Liver (tissue), 9 donors: ENCODE data around the gene MIA3. TPM values are rescaled to one million over a fixed set of nuclear protein-coding genes. Genes with fewer than 3 reads are reported as not detected.

Source experiments
- DNase-seq: peaks from one replicate; pipeline ENCODE4 v3.0.0-alpha.2; 2017; ENCODE audit warnings: low spot score
- H3K27ac ChIP-seq, 2 donors: one replicate each; pipeline ENCODE4 v1.7.0; 2013; ENCODE audit warnings: inconsistent platforms in 2 of 2, low read length in 2 of 2, control low read depth in 1 of 2, low read depth in 1 of 2, mild to moderate bottlenecking in 1 of 2
- H3K27me3 ChIP-seq, 4 donors: one replicate each; pipeline versions ENCODE4 v1.6.1 to v1.7.0; 2013; ENCODE audit warnings: low read length in 3 of 4, inconsistent platforms in 1 of 4, mild to moderate bottlenecking in 1 of 4, moderate library complexity in 1 of 4; ENCODE audit not compliant: control insufficient read depth in 4 of 4, insufficient read depth in 4 of 4
- H3K36me3 ChIP-seq, 4 donors: one replicate each; pipeline versions ENCODE4 v1.6.1 to v1.7.0; 2013; ENCODE audit warnings: low read length in 3 of 4, mild to moderate bottlenecking in 3 of 4, low read depth in 1 of 4, moderate library complexity in 1 of 4; ENCODE audit not compliant: control insufficient read depth in 4 of 4, insufficient read depth in 3 of 4
- H3K4me1 ChIP-seq, 4 donors: one replicate each; pipeline versions ENCODE4 v1.6.1 to v1.7.0; 2013; ENCODE audit warnings: low read length in 3 of 4, mild to moderate bottlenecking in 3 of 4, moderate library complexity in 1 of 4; ENCODE audit not compliant: control insufficient read depth in 4 of 4, insufficient read depth in 4 of 4
- H3K4me3 ChIP-seq, 3 donors: one replicate each; pipeline versions ENCODE4 v1.6.1 to v1.7.0; 2013; ENCODE audit warnings: low read length in 3 of 3, control low read depth in 1 of 3, low read depth in 1 of 3, mild to moderate bottlenecking in 1 of 3
- H3K9ac ChIP-seq, 2 donors: one replicate each; pipeline ENCODE4 v1.7.0; 2013; ENCODE audit warnings: low read length in 2 of 2, mild to moderate bottlenecking in 2 of 2, moderate library complexity in 2 of 2, control low read depth in 1 of 2, low read depth in 1 of 2
- H3K9me3 ChIP-seq, 4 donors: one replicate each; pipeline versions ENCODE4 v1.6.1 to v1.7.0; 2013; ENCODE audit warnings: low read length in 3 of 4; ENCODE audit not compliant: control insufficient read depth in 4 of 4
- EGR1 ChIP-seq, 2 donors: IDR thresholded peaks; 2 replicates each; pipeline ENCODE4 v1.6.1; 2016 to 2018; ENCODE audit warnings: antibody characterized with exemption in 2 of 2, low read depth in 2 of 2
- FOXA1 ChIP-seq: IDR thresholded peaks from 2 replicates; pipeline ENCODE4 v1.6.1; 2016; ENCODE audit warnings: antibody characterized with exemption
- FOXA2 ChIP-seq: IDR thresholded peaks from 2 replicates; pipeline ENCODE4 v1.6.1; 2016; ENCODE audit warnings: antibody characterized with exemption
- HNF4A ChIP-seq, 2 donors: conservative IDR thresholded peaks; 2 replicates each; pipeline ENCODE4 v1.6.1; 2016; ENCODE audit warnings: antibody characterized with exemption in 2 of 2, mild to moderate bottlenecking in 2 of 2
- HNF4G ChIP-seq: IDR thresholded peaks from 2 replicates; pipeline ENCODE4 v1.6.1; 2016; ENCODE audit warnings: antibody characterized with exemption
- JUND ChIP-seq, 2 donors: IDR thresholded peaks; 2 replicates each; pipeline ENCODE4 v1.6.1; 2016; ENCODE audit warnings: antibody characterized with exemption in 2 of 2
- NR2F2 ChIP-seq: IDR thresholded peaks from 2 replicates; pipeline ENCODE4 v1.6.1; 2016; ENCODE audit warnings: antibody characterized with exemption
- RAD21 ChIP-seq, 2 donors: IDR thresholded peaks; 2 replicates each; pipeline ENCODE4 v1.6.1; 2016; ENCODE audit warnings: antibody characterized with exemption in 2 of 2, mild to moderate bottlenecking in 2 of 2
- RXRA ChIP-seq, 2 donors: IDR thresholded peaks; 2 replicates each; pipeline ENCODE4 v1.6.1; 2017 to 2018; ENCODE audit warnings: antibody characterized with exemption in 2 of 2, mild to moderate bottlenecking in 1 of 2
- SP1 ChIP-seq: IDR thresholded peaks from 2 replicates; pipeline ENCODE4 v1.6.1; 2018; ENCODE audit warnings: antibody characterized with exemption, mild to moderate bottlenecking
- TAF1 ChIP-seq: conservative IDR thresholded peaks from 2 replicates; pipeline ENCODE4 v1.6.1; 2016; ENCODE audit warnings: antibody characterized with exemption, mild to moderate bottlenecking
- YY1 ChIP-seq: IDR thresholded peaks from 2 replicates; pipeline ENCODE4 v1.6.1; 2016; ENCODE audit warnings: antibody characterized with exemption, mild to moderate bottlenecking
- WGBS: extraction: QIAGEN DNeasy Blood & Tissue Kit; methylation state at CpG from one replicate; pipeline ENCODE4 v1.1.7; 2013; 5-methylcytosine and 5-hydroxymethylcytosine counted together
- polyA plus RNA-seq, 2 donors: library from polyadenylated mRNA; stranded (reverse) in 1 of 2; unstranded in 1 of 2; fragments of 200-250 nt in 1 of 2; fragments of >200 nt in 1 of 2; fragmentation: Nextera tagmentation in 1 of 2; extraction: Ambion mirVana in 1 of 2; gene quantifications; one replicate each; pipeline versions ENCODE4 v1.2.1 to v1.2.3, GENCODE V29; 2013 to 2015
- total RNA-seq, 2 donors: library from RNA; depleted of rRNA; stranded (reverse); fragments of >200 nt; gene quantifications; one replicate each; pipeline ENCODE4 v1.2.3, GENCODE V29; 2014
- TF ChIP-seq, protein P1 (sequence below): IDR thresholded peaks from 2 replicates; pipeline ENCODE4 v1.6.1; 2016; ENCODE audit warnings: antibody characterized with exemption, mild to moderate bottlenecking
- TF ChIP-seq, protein P2 (sequence below): fragments of 150-350 bp; IDR thresholded peaks from 2 replicates; pipeline ENCODE4 v1.5.1; 2017; ENCODE audit warnings: improper control_type of control experiment, low read depth, low read length; ENCODE audit not compliant: missing input control
- TF ChIP-seq, protein P3 (sequence below): IDR thresholded peaks from 2 replicates; pipeline ENCODE4 v1.6.1; 2016; ENCODE audit warnings: antibody characterized with exemption
- TF ChIP-seq, protein P4 (sequence below): IDR thresholded peaks from 2 replicates; pipeline ENCODE4 v1.6.1; 2016; ENCODE audit warnings: antibody characterized with exemption
- TF ChIP-seq, protein P5 (sequence below): IDR thresholded peaks from 2 replicates; pipeline ENCODE4 v1.6.1; 2016; ENCODE audit warnings: antibody characterized with exemption
- donor health status: healthy.
- donor health status: healthy.
- donor health status: healthy.
- donor health status: healthy.
- donor health status: healthy.

Gene MIA3
- total and polyA plus RNA-seq, 4 donors = 20.8 to 69.4 (median 32.1) TPM

DNA sequence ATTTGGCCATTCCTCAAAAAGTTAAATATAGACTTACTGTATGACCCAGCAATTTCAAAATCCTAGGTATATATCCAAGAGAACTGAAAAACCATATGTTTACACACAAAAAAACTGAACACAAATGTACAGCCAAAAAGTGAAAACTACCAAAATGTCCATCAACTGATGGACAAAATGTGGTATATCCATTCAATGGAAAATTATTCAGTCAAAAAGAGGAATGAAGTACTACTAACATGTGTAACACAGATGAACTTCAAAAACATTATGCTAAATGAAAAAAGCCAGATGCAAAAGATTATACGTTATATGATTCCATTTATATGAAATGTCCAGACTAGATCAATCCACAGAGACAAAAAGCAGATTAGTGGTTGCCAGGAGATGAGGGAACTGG is 86.4 kb downstream of the MIA3 start:
- 95% methylated on average over 1 of the region's 1 CpG for WGBS
- no peak overlapping the region for H3K4me3 ChIP-seq

DNA sequence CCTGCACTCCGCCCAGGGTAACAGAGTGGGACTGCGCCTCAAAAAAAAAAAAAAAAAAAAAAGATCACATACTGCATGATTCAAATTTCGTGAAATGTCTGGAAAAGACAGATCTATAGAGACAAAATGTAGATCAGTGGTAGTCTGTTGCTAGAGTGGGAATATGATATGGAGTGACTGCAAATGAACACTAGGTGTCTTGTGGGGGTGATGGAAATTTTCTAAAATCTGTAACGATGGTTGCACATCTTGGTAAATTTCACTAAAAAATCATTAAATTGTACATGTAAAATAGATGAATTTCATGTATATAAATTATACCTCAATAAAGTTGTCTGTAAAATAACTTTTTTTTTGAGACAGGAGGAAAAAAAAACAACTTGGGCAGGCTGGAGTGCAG is 88.9 kb downstream of the MIA3 start:
- WGBS = 86% methylated on average over 4 of the region's 4 CpGs
- TF ChIP-seq, protein P1, sequence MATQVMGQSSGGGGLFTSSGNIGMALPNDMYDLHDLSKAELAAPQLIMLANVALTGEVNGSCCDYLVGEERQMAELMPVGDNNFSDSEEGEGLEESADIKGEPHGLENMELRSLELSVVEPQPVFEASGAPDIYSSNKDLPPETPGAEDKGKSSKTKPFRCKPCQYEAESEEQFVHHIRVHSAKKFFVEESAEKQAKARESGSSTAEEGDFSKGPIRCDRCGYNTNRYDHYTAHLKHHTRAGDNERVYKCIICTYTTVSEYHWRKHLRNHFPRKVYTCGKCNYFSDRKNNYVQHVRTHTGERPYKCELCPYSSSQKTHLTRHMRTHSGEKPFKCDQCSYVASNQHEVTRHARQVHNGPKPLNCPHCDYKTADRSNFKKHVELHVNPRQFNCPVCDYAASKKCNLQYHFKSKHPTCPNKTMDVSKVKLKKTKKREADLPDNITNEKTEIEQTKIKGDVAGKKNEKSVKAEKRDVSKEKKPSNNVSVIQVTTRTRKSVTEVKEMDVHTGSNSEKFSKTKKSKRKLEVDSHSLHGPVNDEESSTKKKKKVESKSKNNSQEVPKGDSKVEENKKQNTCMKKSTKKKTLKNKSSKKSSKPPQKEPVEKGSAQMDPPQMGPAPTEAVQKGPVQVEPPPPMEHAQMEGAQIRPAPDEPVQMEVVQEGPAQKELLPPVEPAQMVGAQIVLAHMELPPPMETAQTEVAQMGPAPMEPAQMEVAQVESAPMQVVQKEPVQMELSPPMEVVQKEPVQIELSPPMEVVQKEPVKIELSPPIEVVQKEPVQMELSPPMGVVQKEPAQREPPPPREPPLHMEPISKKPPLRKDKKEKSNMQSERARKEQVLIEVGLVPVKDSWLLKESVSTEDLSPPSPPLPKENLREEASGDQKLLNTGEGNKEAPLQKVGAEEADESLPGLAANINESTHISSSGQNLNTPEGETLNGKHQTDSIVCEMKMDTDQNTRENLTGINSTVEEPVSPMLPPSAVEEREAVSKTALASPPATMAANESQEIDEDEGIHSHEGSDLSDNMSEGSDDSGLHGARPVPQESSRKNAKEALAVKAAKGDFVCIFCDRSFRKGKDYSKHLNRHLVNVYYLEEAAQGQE = no peak
- no peak for TF ChIP-seq JUND (IDR thresholded peaks at IDR 0.05)
- TF ChIP-seq, protein P2, sequence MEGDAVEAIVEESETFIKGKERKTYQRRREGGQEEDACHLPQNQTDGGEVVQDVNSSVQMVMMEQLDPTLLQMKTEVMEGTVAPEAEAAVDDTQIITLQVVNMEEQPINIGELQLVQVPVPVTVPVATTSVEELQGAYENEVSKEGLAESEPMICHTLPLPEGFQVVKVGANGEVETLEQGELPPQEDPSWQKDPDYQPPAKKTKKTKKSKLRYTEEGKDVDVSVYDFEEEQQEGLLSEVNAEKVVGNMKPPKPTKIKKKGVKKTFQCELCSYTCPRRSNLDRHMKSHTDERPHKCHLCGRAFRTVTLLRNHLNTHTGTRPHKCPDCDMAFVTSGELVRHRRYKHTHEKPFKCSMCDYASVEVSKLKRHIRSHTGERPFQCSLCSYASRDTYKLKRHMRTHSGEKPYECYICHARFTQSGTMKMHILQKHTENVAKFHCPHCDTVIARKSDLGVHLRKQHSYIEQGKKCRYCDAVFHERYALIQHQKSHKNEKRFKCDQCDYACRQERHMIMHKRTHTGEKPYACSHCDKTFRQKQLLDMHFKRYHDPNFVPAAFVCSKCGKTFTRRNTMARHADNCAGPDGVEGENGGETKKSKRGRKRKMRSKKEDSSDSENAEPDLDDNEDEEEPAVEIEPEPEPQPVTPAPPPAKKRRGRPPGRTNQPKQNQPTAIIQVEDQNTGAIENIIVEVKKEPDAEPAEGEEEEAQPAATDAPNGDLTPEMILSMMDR = no peak
- TF ChIP-seq, protein P3, sequence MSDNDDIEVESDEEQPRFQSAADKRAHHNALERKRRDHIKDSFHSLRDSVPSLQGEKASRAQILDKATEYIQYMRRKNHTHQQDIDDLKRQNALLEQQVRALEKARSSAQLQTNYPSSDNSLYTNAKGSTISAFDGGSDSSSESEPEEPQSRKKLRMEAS = no peak
- TF ChIP-seq, protein P4, sequence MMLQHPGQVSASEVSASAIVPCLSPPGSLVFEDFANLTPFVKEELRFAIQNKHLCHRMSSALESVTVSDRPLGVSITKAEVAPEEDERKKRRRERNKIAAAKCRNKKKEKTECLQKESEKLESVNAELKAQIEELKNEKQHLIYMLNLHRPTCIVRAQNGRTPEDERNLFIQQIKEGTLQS = no peak
- no peak for TF ChIP-seq FOXA1
- no peak for TF ChIP-seq HNF4G
- TF ChIP-seq NR2F2 = no peak
- no peak for TF ChIP-seq RAD21 (IDR thresholded peaks at IDR 0.05)
- no peak for TF ChIP-seq RXRA (IDR thresholded peaks at IDR 0.05)
- no peak for TF ChIP-seq SP1
- H3K27ac ChIP-seq = no peak overlapping the region
- H3K9ac ChIP-seq = no peak overlapping the region
- no peak overlapping the region for H3K4me3 ChIP-seq
- H3K27me3 ChIP-seq = no peaks in the 10 kb centered on the region
- no peak for DNase-seq
- peaks cover 2 to 14% (median 8%) of the 10 kb centered on the region in 4 donors for H3K4me1 ChIP-seq
- H3K36me3 ChIP-seq = peaks cover 0 to 2% (median 0%) of the 10 kb centered on the region in 4 donors
- no peaks in the 10 kb centered on the region for H3K9me3 ChIP-seq

More for the DNA sequence above, 86.4 kb downstream of the MIA3 start:
- Histone ChIP-seq H3K4me1 (no peaks in the 10 kb centered on the region), H3K27me3 (no peaks in the 10 kb centered on the region), H3K9me3 (no peaks in the 10 kb centered on the region), H3K9ac (no peak overlapping the region), H3K27ac (no peak overlapping the region), H3K36me3 (no peaks in the 10 kb centered on the region)
- TF ChIP-seq NR2F2 (no peak), JUND (IDR thresholded peaks at IDR 0.05) (no peak), YY1 (no peak), FOXA2 (no peak), TAF1 (no peak), HNF4G (no peak), HNF4A (conservative IDR thresholded peaks at IDR 0.05) (no peak), SP1 (no peak), RAD21 (IDR thresholded peaks at IDR 0.05) (no peak), FOXA1 (no peak), EGR1 (IDR thresholded peaks at IDR 0.05; ENCODE audit: low read depth in 2 of 2) (no peak)
- TF ChIP-seq, protein P2 = no peak
- TF ChIP-seq, protein P5, sequence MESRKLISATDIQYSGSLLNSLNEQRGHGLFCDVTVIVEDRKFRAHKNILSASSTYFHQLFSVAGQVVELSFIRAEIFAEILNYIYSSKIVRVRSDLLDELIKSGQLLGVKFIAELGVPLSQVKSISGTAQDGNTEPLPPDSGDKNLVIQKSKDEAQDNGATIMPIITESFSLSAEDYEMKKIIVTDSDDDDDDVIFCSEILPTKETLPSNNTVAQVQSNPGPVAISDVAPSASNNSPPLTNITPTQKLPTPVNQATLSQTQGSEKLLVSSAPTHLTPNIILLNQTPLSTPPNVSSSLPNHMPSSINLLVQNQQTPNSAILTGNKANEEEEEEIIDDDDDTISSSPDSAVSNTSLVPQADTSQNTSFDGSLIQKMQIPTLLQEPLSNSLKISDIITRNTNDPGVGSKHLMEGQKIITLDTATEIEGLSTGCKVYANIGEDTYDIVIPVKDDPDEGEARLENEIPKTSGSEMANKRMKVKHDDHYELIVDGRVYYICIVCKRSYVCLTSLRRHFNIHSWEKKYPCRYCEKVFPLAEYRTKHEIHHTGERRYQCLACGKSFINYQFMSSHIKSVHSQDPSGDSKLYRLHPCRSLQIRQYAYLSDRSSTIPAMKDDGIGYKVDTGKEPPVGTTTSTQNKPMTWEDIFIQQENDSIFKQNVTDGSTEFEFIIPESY = no peak
- TF ChIP-seq, protein P4 = no peak
- TF ChIP-seq, protein P3 = no peak
- no peak for DNase-seq
